SK-N-SH (cell line): Measurements from ENCODE around the gene GLIS1. TPM values are rescaled to one million over a fixed set of nuclear protein-coding genes. Genes with fewer than 3 reads are reported as not detected.
A peak's percentile ranks its signal among the peaks of the same experiment; 100 is the strongest.

ENCODE experiments used
- CTCF ChIA-PET: fragments of 300-600, 350-600 bp; formaldehyde crosslinking; extraction: SDS; loops from one replicate; lab custom pipeline; 2021; lab: Yijun Ruan, JAX
- POLR2A ChIA-PET: fragments of 350-600 bp; sonication (Branson Sonifier 250); formaldehyde crosslinking; extraction: SDS; loops from one replicate; lab custom pipeline; 2020; ENCODE audit warnings: antibody characterized with exemption, inconsistent platforms; lab: Yijun Ruan, JAX
- DNase-seq: peaks from one replicate; pipeline ENCODE4 v3.0.0; 2012
- H2AFZ ChIP-seq: fragments of 200-600 bp; sonication (generic); 2 replicates; pipeline ENCODE4 v1.8.1; 2016; ENCODE audit warnings: antibody characterized with exemption, mild to moderate bottlenecking, low read depth
- H3F3A ChIP-seq: fragments of 200-600 bp; sonication (generic); replicated peaks from 2 replicates; pipeline ENCODE3; 2016; ENCODE audit warnings: antibody characterized with exemption, mild to moderate bottlenecking; ENCODE audit not compliant: insufficient read depth
- H3K27ac ChIP-seq, 2 experiments: fragments of 200-500 bp in 1 of 2; fragments of 200-600 bp in 1 of 2; sonication (Bioruptor generic) in 1 of 2; sonication (generic), shearing (Covaris generic) in 1 of 2; 2 replicates each; pipeline versions ENCODE4 v1.5.1 to v1.6.1; 2014 to 2016; ENCODE audit warnings: low read depth in 2 of 2, inconsistent platforms in 1 of 2, low read length in 1 of 2, mild to moderate bottlenecking in 1 of 2, mixed read lengths in 1 of 2
- H3K27me3 ChIP-seq: fragments of 200-600 bp; sonication (generic), shearing (Covaris generic); 2 replicates; pipeline ENCODE4 v1.6.1; 2016; ENCODE audit warnings: mixed run types; ENCODE audit not compliant: insufficient read depth
- H3K36me3 ChIP-seq, 2 experiments: fragments of 200-500 bp in 1 of 2; fragments of 200-600 bp in 1 of 2; sonication (Bioruptor generic) in 1 of 2; sonication (generic) in 1 of 2; replicated peaks in 1 of 2; 2 replicates each; pipeline versions ENCODE3 to v1.5.1; 2014 to 2016; ENCODE audit warnings: low read length in 1 of 2, mild to moderate bottlenecking in 1 of 2; ENCODE audit not compliant: insufficient read depth in 2 of 2, control insufficient read depth in 1 of 2
- H3K4me1 ChIP-seq, 2 experiments: fragments of 200-500 bp in 1 of 2; fragments of 200-600 bp in 1 of 2; sonication (Bioruptor generic) in 1 of 2; sonication (generic), shearing (Covaris generic) in 1 of 2; 2 replicates each; pipeline versions ENCODE4 v1.5.1 to v1.6.1; 2014 to 2016; ENCODE audit warnings: low read depth in 1 of 2, low read length in 1 of 2, mixed run types in 1 of 2; ENCODE audit not compliant: insufficient read depth in 2 of 2, control insufficient read depth in 1 of 2
- H3K4me2 ChIP-seq: fragments of 200-600 bp; sonication (generic), shearing (Covaris generic); 2 replicates; pipeline ENCODE4 v1.6.1; 2017; ENCODE audit warnings: mixed run types
- H3K4me3 ChIP-seq, 2 experiments: fragments of 200-500 bp in 1 of 2; fragments of 200-600 bp in 1 of 2; sonication (Bioruptor generic) in 1 of 2; sonication (generic), shearing (Covaris generic) in 1 of 2; 2 replicates each; pipeline versions ENCODE4 v1.5.1 to v1.8.1; 2014 to 2016; ENCODE audit warnings: low read depth in 2 of 2, inconsistent platforms in 1 of 2, low read length in 1 of 2, mild to moderate bottlenecking in 1 of 2, mixed read lengths in 1 of 2, moderate library complexity in 1 of 2
- H3K79me2 ChIP-seq: fragments of 200-600 bp; sonication (generic); 2 replicates; pipeline ENCODE4 v1.8.1; 2017; ENCODE audit warnings: mild to moderate bottlenecking; ENCODE audit not compliant: insufficient read depth
- H3K9ac ChIP-seq: fragments of 200-600 bp; sonication (generic); 2 replicates; pipeline ENCODE4 v1.6.1; 2017; ENCODE audit warnings: mixed run types
- H3K9me2 ChIP-seq: fragments of 200-600 bp; sonication (generic); 2 replicates; pipeline ENCODE4 v1.6.1; 2017; ENCODE audit warnings: mixed run types
- H3K9me3 ChIP-seq: fragments of 200-600 bp; sonication (generic); 2 replicates; pipeline ENCODE4 v1.6.1; 2017; ENCODE audit warnings: mixed run types, mild to moderate bottlenecking, moderate library complexity
- H4K20me1 ChIP-seq: fragments of 200-600 bp; sonication (generic); 2 replicates; pipeline ENCODE4 v1.6.1; 2017; ENCODE audit warnings: mild to moderate bottlenecking, mixed run types; ENCODE audit not compliant: insufficient read depth
- CHD2 ChIP-seq: fragments of 150-350 bp; IDR thresholded peaks from 2 replicates; pipeline ENCODE4 v1.6.1; 2018; ENCODE audit warnings: low read length; ENCODE audit not compliant: partially characterized antibody
- ELF1 ChIP-seq: IDR thresholded peaks from 2 replicates; pipeline ENCODE4 v1.4.0; 2012
- EZH2phosphoT487 ChIP-seq: fragments of 200-600 bp; sonication (generic); IDR thresholded peaks from 2 replicates; pipeline ENCODE4 v1.6.1; 2017; ENCODE audit warnings: low read depth, mixed run types, mild to moderate bottlenecking, antibody characterized with exemption, moderate library complexity, borderline replicate concordance
- FOXJ3 ChIP-seq: sonication (generic); formaldehyde crosslinking; IDR thresholded peaks from 2 replicates; pipeline ENCODE4 v1.5.1; 2020; ENCODE audit warnings: mild to moderate bottlenecking, missing genetic modification reagents
- IRF3 ChIP-seq: fragments of 150-350 bp; IDR thresholded peaks from 2 replicates; pipeline ENCODE4 v1.6.1; 2016; ENCODE audit warnings: mild to moderate bottlenecking, low read depth, low read length
- MXI1 ChIP-seq: IDR thresholded peaks from 2 replicates; pipeline ENCODE4 v1.6.1; 2012; ENCODE audit warnings: mild to moderate bottlenecking, low read depth, low read length, improper control_type of control experiment
- NFIC ChIP-seq: IDR thresholded peaks from 2 replicates; pipeline ENCODE4 v1.4.0; 2012; ENCODE audit warnings: borderline replicate concordance
- PBX3 ChIP-seq: IDR thresholded peaks from 2 replicates; pipeline ENCODE4; 2012
- RCOR1 ChIP-seq: fragments of 150-350 bp; IDR thresholded peaks from 2 replicates; pipeline ENCODE4 v1.6.1; 2017; ENCODE audit warnings: antibody characterized with exemption, low read length
- REST ChIP-seq: IDR thresholded peaks from 2 replicates; pipeline ENCODE4 v1.6.1; 2012; ENCODE audit warnings: mild to moderate bottlenecking, low read depth, low read length, moderate library complexity
- RFX5 ChIP-seq: IDR thresholded peaks from 2 replicates; pipeline ENCODE4 v1.6.1; 2012; ENCODE audit warnings: mild to moderate bottlenecking, improper control_type of control experiment, low read length
- RXRA ChIP-seq: IDR thresholded peaks from 2 replicates; pipeline ENCODE4 v1.4.0; 2012; ENCODE audit warnings: low read depth, mild to moderate bottlenecking, borderline replicate concordance
- SMC3 ChIP-seq: IDR thresholded peaks from 2 replicates; pipeline ENCODE4 v1.6.1; 2012; ENCODE audit warnings: low read depth, low read length, improper control_type of control experiment
- TCF12 ChIP-seq: IDR thresholded peaks from 2 replicates; pipeline ENCODE4 v1.4.0; 2012
- USF2 ChIP-seq: fragments of 150-350 bp; IDR thresholded peaks from 2 replicates; pipeline ENCODE4 v1.6.1; 2017; ENCODE audit warnings: antibody characterized with exemption, low read length, low read depth, borderline replicate concordance
- YY1 ChIP-seq: IDR thresholded peaks from 2 replicates; pipeline ENCODE4 v1.4.0; 2012; ENCODE audit warnings: low read depth, mild to moderate bottlenecking
- ZBTB33 ChIP-seq: IDR thresholded peaks from 2 replicates; pipeline ENCODE4 v1.4.0; 2012; ENCODE audit warnings: low read depth, borderline replicate concordance
- WGBS: methylation state at CpG from one replicate; pipeline ENCODE4 v1.1.6; 2017; ENCODE audit warnings: low lambda C conversion rate; 5-methylcytosine and 5-hydroxymethylcytosine counted together
- polyA plus RNA-seq, 3 experiments: library from polyadenylated mRNA; depleted of rRNA; stranded (reverse); fragments of >200 nt; gene quantifications; 2 replicates each; pipeline ENCODE4 v1.2.3, GENCODE V29; 2012

The GLIS1 gene
- polyA plus RNA-seq, 1 of the 3 experiments (the other 2 are of a cell fraction), result 0.13 TPM

- H3K36me3 ChIP-seq, result no peaks in the 10 kb centered on the region
- ChIA-PET CTCF (interaction anchor here (1.0 to 1.8 kb wide), 6 partner anchors 10 to 249 kb away, joined by 3 to 7 read pairs (median 5); no protein-coding TSS in a partner anchor), POLR2A (no interaction called here)
- H3K79me2 ChIP-seq, result no peaks in the 10 kb centered on the region
- no peaks in the 10 kb centered on the region for H4K20me1 ChIP-seq
- TF ChIP-seq TCF12 (no peak), USF2 (no peak), NFIC (no peak), REST (no peak), CHD2 (no peak), RXRA (no peak), SMC3 (no peak), YY1 (no peak), IRF3 (no peak), MXI1 (no peak), PBX3 (no peak), FOXJ3 (CRISPR knock-in tag) (no peak), RFX5 (no peak), RCOR1 (no peak), EZH2phosphoT487 (no peak), ELF1 (no peak), ZBTB33 (no peak)
- peak overlapping the region; percentile 45; the same call in 1 of the 2 replicates for H3K4me2 ChIP-seq
- 84% methylated on average over 5 of the region's 5 CpGs for WGBS
- DNase-seq, result no peak
- peak overlapping the region in 1 of 2 experiments; percentile 91; a peak in 2 of 4 replicates for H3K27ac ChIP-seq
- H3K9me2 ChIP-seq, result no peaks in the 10 kb centered on the region
- no peaks in the 10 kb centered on the region for H3K9me3 ChIP-seq
- no peak overlapping the region for H2AFZ ChIP-seq
- H3K4me3 ChIP-seq, result no peak overlapping the region
- H3K4me1 ChIP-seq, result peaks cover 8 to 34% of the 10 kb centered on the region in 2 experiments; a peak in 3 of 4 replicates
- H3K27me3 ChIP-seq, result no peaks in the 10 kb centered on the region
- H3K9ac ChIP-seq, result no peak overlapping the region
- peaks cover 30% of the 10 kb centered on the region for H3F3A ChIP-seq
Measured at GRCh38 chr1:53735261-53735660, 3.7 kb downstream of the GLIS1 start.
